ENCODE results near the gene FGF21.

FGF21 gene

GRCh38 chr19:48807590-48808308 is 52.4 kb downstream of the FGF21 start:
- H3K9ac ChIP-seq = no peak overlapping the region

More at GRCh38 chr19:48807590-48808308, 52.4 kb downstream of the FGF21 start:
- H2AFZ ChIP-seq = no peak overlapping the region
- no peaks in the 10 kb centered on the region for H3K27me3 ChIP-seq (ENCODE audit: control insufficient read depth, insufficient read depth, low read length)
- TF ChIP-seq CTCF (IDR thresholded peaks at IDR 0.05) = no peak
- no peaks in the 10 kb centered on the region for H3K79me2 ChIP-seq
- H3K27ac ChIP-seq = no peak overlapping the region
- no peaks in the 10 kb centered on the region for H3K4me1 ChIP-seq
- no peak overlapping the region for H3K4me3 ChIP-seq (ENCODE audit: low read depth, low read length)
- no peaks in the 10 kb centered on the region for H3K36me3 ChIP-seq (ENCODE audit: control insufficient read depth, insufficient read depth, low read length)
- H3K4me2 ChIP-seq (ENCODE audit: low read length) = no peak overlapping the region
- H3K9me3 ChIP-seq (ENCODE audit: control insufficient read depth, low read length) = no peaks in the 10 kb centered on the region
